ENCODE data around the gene TIPIN.

TIPIN gene

DNA sequence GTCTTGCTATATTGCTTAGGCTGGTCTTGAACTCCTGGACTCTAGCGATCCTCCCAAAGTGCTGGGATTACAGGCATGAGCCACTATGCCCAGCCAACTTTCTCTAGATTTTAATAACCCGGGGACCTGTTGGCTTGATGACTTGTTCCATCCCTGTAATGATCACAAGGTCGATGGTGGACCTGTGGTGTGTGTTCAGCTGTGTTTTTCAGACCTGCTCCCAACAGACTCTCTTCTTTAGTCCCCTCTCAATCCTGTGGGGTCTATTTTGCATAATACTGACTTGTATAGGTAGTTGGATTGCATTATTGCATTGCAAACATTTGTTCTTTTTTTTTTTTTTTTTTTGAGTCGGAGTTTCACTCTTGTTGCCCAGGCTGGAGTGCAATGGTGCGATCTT lies 32.1 kb upstream of the TIPIN start:
- H3K79me2 ChIP-seq (ENCODE audit: control insufficient read depth, insufficient read depth, low read length, poor library complexity): peaks cover 12% of the 10 kb centered on the region
- no CpG with 5 or more reads among the region's 5 CpGs for WGBS (ENCODE audit: extremely low coverage, insufficient coverage, insufficient read length)
- H2BK12ac ChIP-seq (ENCODE audit: low read length): no peak overlapping the region
- H3K4me2 ChIP-seq (ENCODE audit: low read length): peak overlapping the region; percentile 20
- no peak overlapping the region for H2BK120ac ChIP-seq (ENCODE audit: insufficient read depth, low read length, poor library complexity)
- H3K79me1 ChIP-seq (ENCODE audit: low read length): peaks cover 8% of the 10 kb centered on the region
- H3K4me1 ChIP-seq (ENCODE audit: control insufficient read depth in 1 of 2, insufficient read depth in 2 of 2, low read length in 2 of 2): peaks cover 2 to 12% of the 10 kb centered on the region in 2 experiments
- H3K27ac ChIP-seq (ENCODE audit: low read depth, low read length): no peak overlapping the region
- H2AFZ ChIP-seq (ENCODE audit: insufficient read depth, low read length, poor library complexity): no peak overlapping the region
- H2BK5ac ChIP-seq (ENCODE audit: low read depth, low read length, poor library complexity): no peak overlapping the region
- H3K14ac ChIP-seq (ENCODE audit: low read length): no peak overlapping the region
- H2AK5ac ChIP-seq (ENCODE audit: low read length): no peak overlapping the region
- H3K9ac ChIP-seq (ENCODE audit: low read length): no peak overlapping the region
- no peak overlapping the region for H3K18ac ChIP-seq (ENCODE audit: low read length)
- no peak overlapping the region for H3K4me3 ChIP-seq (ENCODE audit: low read depth, low read length)
- no peak for DNase-seq
- H4K8ac ChIP-seq (ENCODE audit: low read depth, low read length): no peak overlapping the region
- H3K4ac ChIP-seq (ENCODE audit: low read depth, low read length): peak overlapping the region; percentile 95
- no peak overlapping the region for H3K23ac ChIP-seq (ENCODE audit: low read length)
- no peak overlapping the region for H4K91ac ChIP-seq (ENCODE audit: low read depth, low read length)
- no peak overlapping the region for H4K12ac ChIP-seq (ENCODE audit: low read depth, low read length)
- no peaks in the 10 kb centered on the region for H3K36me3 ChIP-seq (ENCODE audit: control insufficient read depth in 1 of 2, insufficient read depth in 2 of 2, low read length in 2 of 2)
- H3K27me3 ChIP-seq (ENCODE audit: insufficient read depth, low read length): no peaks in the 10 kb centered on the region
- H3K9me3 ChIP-seq (ENCODE audit: insufficient read depth, low read depth, low read length): no peaks in the 10 kb centered on the region

DNA sequence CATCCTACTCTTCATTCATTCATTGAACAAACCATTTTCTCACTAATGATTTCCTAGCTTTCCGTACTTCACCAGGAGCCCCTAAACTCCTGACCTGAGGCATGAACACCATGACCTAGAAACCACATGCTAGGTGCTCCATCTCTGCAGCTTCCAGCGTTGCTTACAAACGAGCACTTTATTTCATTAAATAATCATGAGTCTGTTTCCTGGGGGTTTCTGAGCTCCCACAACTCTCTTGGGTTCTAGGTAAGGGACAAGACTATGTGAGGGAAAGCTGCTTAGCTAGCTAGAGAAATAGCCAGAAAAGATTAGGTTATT lies 31.5 kb upstream of the TIPIN start:
- H4K8ac ChIP-seq (ENCODE audit: low read depth, low read length): no peak overlapping the region
- no peak overlapping the region for H2AFZ ChIP-seq (ENCODE audit: insufficient read depth, low read length, poor library complexity)
- H3K36me3 ChIP-seq (ENCODE audit: control insufficient read depth in 1 of 2, insufficient read depth in 2 of 2, low read length in 2 of 2): no peaks in the 10 kb centered on the region
- no peak overlapping the region for H4K12ac ChIP-seq (ENCODE audit: low read depth, low read length)
- DNase-seq: no peak
- no peak overlapping the region for H3K9ac ChIP-seq (ENCODE audit: low read length)
- H2BK120ac ChIP-seq (ENCODE audit: insufficient read depth, low read length, poor library complexity): no peak overlapping the region
- no peak overlapping the region for H3K18ac ChIP-seq (ENCODE audit: low read length)
- H2AK5ac ChIP-seq (ENCODE audit: low read length): no peak overlapping the region
- H4K91ac ChIP-seq (ENCODE audit: low read depth, low read length): no peak overlapping the region
- H3K79me2 ChIP-seq (ENCODE audit: control insufficient read depth, insufficient read depth, low read length, poor library complexity): peaks cover 12% of the 10 kb centered on the region
- peak overlapping the region; percentile 88 for H3K4ac ChIP-seq (ENCODE audit: low read depth, low read length)
- H3K9me3 ChIP-seq (ENCODE audit: insufficient read depth, low read depth, low read length): no peaks in the 10 kb centered on the region
- H2BK5ac ChIP-seq (ENCODE audit: low read depth, low read length, poor library complexity): no peak overlapping the region
- peaks cover 2 to 10% of the 10 kb centered on the region in 2 experiments for H3K4me1 ChIP-seq (ENCODE audit: control insufficient read depth in 1 of 2, insufficient read depth in 2 of 2, low read length in 2 of 2)
- no peaks in the 10 kb centered on the region for H3K27me3 ChIP-seq (ENCODE audit: insufficient read depth, low read length)
- no CpG with 5 or more reads among the region's 3 CpGs for WGBS (ENCODE audit: extremely low coverage, insufficient coverage, insufficient read length)
- no peak overlapping the region for H3K14ac ChIP-seq (ENCODE audit: low read length)
- H3K79me1 ChIP-seq (ENCODE audit: low read length): peaks cover 8% of the 10 kb centered on the region
- H3K4me3 ChIP-seq (ENCODE audit: low read depth, low read length): no peak overlapping the region
- H3K27ac ChIP-seq (ENCODE audit: low read depth, low read length): no peak overlapping the region
- no peak overlapping the region for H2BK12ac ChIP-seq (ENCODE audit: low read length)
- H3K4me2 ChIP-seq (ENCODE audit: low read length): peak overlapping the region; percentile 78
- H3K23ac ChIP-seq (ENCODE audit: low read length): no peak overlapping the region

DNA sequence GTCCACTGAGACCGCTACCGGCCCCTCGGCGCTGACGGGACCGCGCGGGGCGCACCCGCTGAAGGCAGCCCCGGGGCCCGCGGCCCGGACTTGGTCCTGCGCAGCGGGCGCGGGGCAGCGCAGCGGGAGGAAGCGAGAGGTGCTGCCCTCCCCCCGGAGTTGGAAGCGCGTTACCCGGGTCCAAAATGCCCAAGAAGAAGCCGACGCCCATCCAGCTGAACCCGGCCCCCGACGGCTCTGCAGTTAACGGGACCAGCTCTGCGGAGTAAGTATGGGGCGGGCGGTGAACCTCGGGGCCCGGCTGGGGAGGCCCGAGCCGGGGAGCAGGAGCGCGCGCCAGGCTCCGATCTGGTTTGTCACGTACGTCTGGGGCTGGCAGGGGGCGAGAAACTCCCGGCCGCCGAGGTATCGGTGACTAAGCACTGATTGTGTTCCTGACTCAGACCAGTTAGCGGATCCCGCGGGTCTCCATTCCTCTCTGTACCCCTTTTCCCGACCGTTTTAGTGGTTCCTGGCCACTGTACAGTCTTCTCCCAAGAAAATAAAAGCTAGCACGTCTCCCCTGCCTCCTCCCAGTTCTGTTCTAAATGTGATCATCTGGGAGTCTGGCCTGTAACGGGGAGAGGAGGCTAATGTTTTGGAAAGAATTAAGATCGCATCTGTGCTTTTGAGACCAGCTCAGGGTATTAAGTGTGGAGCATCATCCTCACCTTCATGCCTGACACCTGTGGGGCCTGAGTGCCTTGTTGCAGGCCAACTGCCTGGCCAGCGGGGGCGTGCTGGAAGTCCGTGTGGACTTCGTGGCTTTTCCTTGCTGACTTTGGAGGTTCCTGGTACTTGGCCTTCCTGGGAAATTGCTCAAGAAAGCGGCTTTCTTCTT lies 30.9 kb upstream of the TIPIN start:
- Histone ChIP-seq H2BK120ac (ENCODE audit: insufficient read depth, low read length, poor library complexity) (peak overlapping the region; percentile 52), H2BK12ac (ENCODE audit: low read length) (no peak overlapping the region), H2BK5ac (ENCODE audit: low read depth, low read length, poor library complexity) (peak overlapping the region; percentile 58)

DNA sequence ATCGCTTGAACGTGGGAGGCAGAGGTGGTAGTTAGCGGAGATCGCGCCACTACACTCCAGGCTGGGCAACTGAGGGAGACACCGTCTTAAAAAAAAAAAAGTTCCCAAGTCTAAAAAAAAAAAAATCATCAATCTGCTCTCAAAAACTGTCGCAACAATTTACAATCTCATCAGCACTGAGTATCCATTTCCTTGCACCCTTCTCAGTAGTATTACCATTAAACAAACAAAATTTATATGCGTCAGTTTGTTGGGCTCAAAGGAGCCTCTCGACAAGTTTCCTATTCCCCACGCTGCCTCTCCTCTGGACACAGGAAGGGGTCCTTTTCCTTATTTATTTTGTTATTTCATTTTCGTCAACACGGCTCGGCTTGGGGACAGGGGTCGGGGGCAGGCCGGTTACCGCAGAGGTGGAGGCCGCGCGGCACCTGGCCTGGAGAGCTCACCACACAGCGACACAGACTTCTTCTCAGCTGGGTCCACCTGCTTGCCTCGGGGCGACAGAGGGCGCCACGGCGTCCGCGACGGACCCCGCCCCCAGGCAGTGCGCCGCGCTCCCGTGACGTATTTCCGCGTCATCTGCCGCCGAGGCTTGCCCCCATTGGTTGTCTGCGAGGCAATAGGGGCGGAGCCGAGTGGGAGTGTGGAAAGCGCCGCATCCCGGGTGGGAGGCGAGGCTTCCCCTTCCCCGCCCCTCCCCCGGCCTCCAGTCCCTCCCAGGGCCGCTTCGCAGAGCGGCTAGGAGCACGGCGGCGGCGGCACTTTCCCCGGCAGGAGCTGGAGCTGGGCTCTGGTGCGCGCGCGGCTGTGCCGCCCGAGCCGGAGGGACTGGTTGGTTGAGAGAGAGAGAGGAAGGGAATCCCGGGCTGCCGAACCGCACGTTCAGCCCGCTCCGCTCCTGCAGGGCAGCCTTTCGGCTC lies 30.0 kb upstream of the TIPIN start, which contains the start of gene MAP2K1:
Gene MAP2K1 (plus strand): TSS at position 709 of the 920 bp plus-strand sequence. CDS start 436 bp downstream, outside the sequence.
- Histone ChIP-seq H3K14ac (ENCODE audit: low read length) (peak within 1 kb of the TSS; percentile 69), H3K4ac (ENCODE audit: low read depth, low read length) (peak within 1 kb of the TSS; percentile 88), H3K36me3 (ENCODE audit: control insufficient read depth in 1 of 2, insufficient read depth in 2 of 2, low read length in 2 of 2) (no peaks in the 10 kb centered on the region), H3K4me1 (ENCODE audit: control insufficient read depth in 1 of 2, insufficient read depth in 2 of 2, low read length in 2 of 2) (peaks cover 2 to 10% of the 10 kb centered on the region in 2 experiments), H3K79me2 (ENCODE audit: control insufficient read depth, insufficient read depth, low read length, poor library complexity) (peaks cover 12% of the 10 kb centered on the region), H2BK5ac (ENCODE audit: low read depth, low read length, poor library complexity) (peak within 1 kb of the TSS; percentile 58), H3K79me1 (ENCODE audit: low read length) (peaks cover 8% of the 10 kb centered on the region), H4K12ac (ENCODE audit: low read depth, low read length) (peak within 1 kb of the TSS; percentile 51), H2AK5ac (ENCODE audit: low read length) (no peak within 1 kb of the TSS), H4K91ac (ENCODE audit: low read depth, low read length) (peak within 1 kb of the TSS; percentile 20), H3K27ac (ENCODE audit: low read depth, low read length) (peak within 1 kb of the TSS; percentile 86), H3K18ac (ENCODE audit: low read length) (peak within 1 kb of the TSS; percentile 78), H2AFZ (ENCODE audit: insufficient read depth, low read length, poor library complexity) (peak within 1 kb of the TSS; percentile 72), H4K8ac (ENCODE audit: low read depth, low read length) (peak within 1 kb of the TSS; percentile 88), H3K23ac (ENCODE audit: low read length) (no peak within 1 kb of the TSS), H2BK120ac (ENCODE audit: insufficient read depth, low read length, poor library complexity) (peak within 1 kb of the TSS; percentile 52), H3K9me3 (ENCODE audit: insufficient read depth, low read depth, low read length) (no peaks in the 10 kb centered on the region), H3K27me3 (ENCODE audit: insufficient read depth, low read length) (no peaks in the 10 kb centered on the region), H3K4me3 (ENCODE audit: low read depth, low read length) (peak within 1 kb of the TSS; percentile 98), H3K4me2 (ENCODE audit: low read length) (peak within 1 kb of the TSS; percentile 78), H2BK12ac (ENCODE audit: low read length) (peak within 1 kb of the TSS; percentile 69), H3K9ac (ENCODE audit: low read length) (peak within 1 kb of the TSS; percentile 89)
- no CpG with 5 or more reads among the region's 69 CpGs for WGBS (ENCODE audit: extremely low coverage, insufficient coverage, insufficient read length)
- DNase-seq: peak; percentile 98 to 99

More for the DNA sequence above, 30.9 kb upstream of the TIPIN start:
- Histone ChIP-seq H3K4me2 (ENCODE audit: low read length) (peak overlapping the region; percentile 78), H2AK5ac (ENCODE audit: low read length) (no peak overlapping the region), H3K18ac (ENCODE audit: low read length) (peak overlapping the region; percentile 78), H3K79me2 (ENCODE audit: control insufficient read depth, insufficient read depth, low read length, poor library complexity) (peaks cover 12% of the 10 kb centered on the region), H3K27me3 (ENCODE audit: insufficient read depth, low read length) (no peaks in the 10 kb centered on the region), H4K91ac (ENCODE audit: low read depth, low read length) (peak overlapping the region; percentile 20), H3K4me3 (ENCODE audit: low read depth, low read length) (peak overlapping the region; percentile 98), H3K79me1 (ENCODE audit: low read length) (peaks cover 8% of the 10 kb centered on the region), H3K9me3 (ENCODE audit: insufficient read depth, low read depth, low read length) (no peaks in the 10 kb centered on the region), H3K23ac (ENCODE audit: low read length) (no peak overlapping the region), H3K27ac (ENCODE audit: low read depth, low read length) (peak overlapping the region; percentile 86), H3K9ac (ENCODE audit: low read length) (peak overlapping the region; percentile 89), H3K4ac (ENCODE audit: low read depth, low read length) (peak overlapping the region; percentile 88), H3K14ac (ENCODE audit: low read length) (peak overlapping the region; percentile 69), H4K12ac (ENCODE audit: low read depth, low read length) (peak overlapping the region; percentile 35), H2AFZ (ENCODE audit: insufficient read depth, low read length, poor library complexity) (peak overlapping the region; percentile 27), H4K8ac (ENCODE audit: low read depth, low read length) (no peak overlapping the region), H3K36me3 (ENCODE audit: control insufficient read depth in 1 of 2, insufficient read depth in 2 of 2, low read length in 2 of 2) (no peaks in the 10 kb centered on the region), H3K4me1 (ENCODE audit: control insufficient read depth in 1 of 2, insufficient read depth in 2 of 2, low read length in 2 of 2) (peaks cover 2 to 10% of the 10 kb centered on the region in 2 experiments)
- no CpG with 5 or more reads among the region's 62 CpGs for WGBS (ENCODE audit: extremely low coverage, insufficient coverage, insufficient read length)
- peak; percentile 47 to 62 for DNase-seq
